HT1080 (cell line): ENCODE measurements around the gene JADE1. TPM values are rescaled to one million over a fixed set of nuclear protein-coding genes. Genes with fewer than 3 reads are reported as not detected.

Experiments used
- DNase-seq: peaks from one replicate; pipeline ENCODE4 v3.0.0-alpha.2; 2015; ENCODE audit warnings: low read depth
- total RNA-seq: library from RNA; depleted of rRNA; stranded (reverse); fragments of >200 nt; shearing (Covaris generic); gene quantifications from 2 replicates; pipeline ENCODE4 v1.2.3, GENCODE V29; 2014

Gene JADE1
- total RNA-seq, 1 experiment from 2014 or later, result 28.0 TPM

GRCh38 chr4:128869776-128870509, 60.4 kb downstream of the JADE1 start:
- no peak for DNase-seq

GRCh38 chr4:128871948-128872347, 62.4 kb downstream of the JADE1 start:
- peak; percentile 40 for DNase-seq

- no peak for DNase-seq
Measured at GRCh38 chr4:128876200-128876599, 66.7 kb downstream of the JADE1 start.

GRCh38 chr4:128877934-128878333, 68.4 kb downstream of the JADE1 start:
- DNase-seq, result no peak

- no peak for DNase-seq
Measured at GRCh38 chr4:128879283-128879682, 69.8 kb downstream of the JADE1 start.

GRCh38 chr4:128879971-128880370, 70.5 kb downstream of the JADE1 start:
- no peak for DNase-seq

GRCh38 chr4:128880662-128881061, 71.2 kb downstream of the JADE1 start:
- no peak for DNase-seq

- DNase-seq, result no peak
Measured at GRCh38 chr4:128904821-128905220, 95.3 kb downstream of the JADE1 start.

GRCh38 chr4:128906581-128906980, 97.1 kb downstream of the JADE1 start:
- DNase-seq, result no peak

GRCh38 chr4:128907981-128908380, 98.5 kb downstream of the JADE1 start:
- no peak for DNase-seq

GRCh38 chr4:128908735-128909134, 99.2 kb downstream of the JADE1 start:
- DNase-seq, result no peak

- no peak for DNase-seq
Measured at GRCh38 chr4:128913228-128913627, 103.7 kb downstream of the JADE1 start.

- DNase-seq, result no peak
Measured at GRCh38 chr4:128915544-128915943, 106.0 kb downstream of the JADE1 start.

- no peak for DNase-seq
Measured at GRCh38 chr4:128916832-128917231, 107.3 kb downstream of the JADE1 start.

GRCh38 chr4:128917781-128918180, 108.3 kb downstream of the JADE1 start:
- DNase-seq, result no peak

- DNase-seq, result no peak
Measured at GRCh38 chr4:128921954-128922353, 112.5 kb downstream of the JADE1 start.
